MM.1S (cell line): ENCODE results near the gene ABTB2.

Experiments used
- DNase-seq: peaks from one replicate; pipeline ENCODE4 v3.0.0-alpha.2; 2015
- H2AFZ ChIP-seq: fragments of 300-600 bp; sonication (generic); 2 replicates; pipeline ENCODE4 v1.6.0; 2016; ENCODE audit warnings: antibody characterized with exemption, low read length
- H3F3A ChIP-seq: fragments of 300-600 bp; sonication (generic); 2 replicates; pipeline ENCODE4 v1.6.1; 2016; ENCODE audit warnings: mild to moderate bottlenecking, antibody characterized with exemption, low read length, moderate library complexity, mixed read lengths; ENCODE audit not compliant: insufficient read depth
- H3K27ac ChIP-seq: fragments of 300-600 bp; sonication (generic); 2 replicates; pipeline ENCODE4 v1.5.1; 2016; ENCODE audit warnings: mild to moderate bottlenecking, low read length
- H3K27me3 ChIP-seq: fragments of 300-600 bp; sonication (generic); replicated peaks from 2 replicates; pipeline ENCODE4 v1.6.0; 2016; ENCODE audit warnings: low read length; ENCODE audit not compliant: insufficient read depth
- H3K36me3 ChIP-seq: fragments of 300-600 bp; sonication (generic); replicated peaks from 2 replicates; pipeline ENCODE4 v1.6.1; 2016; ENCODE audit warnings: mild to moderate bottlenecking, low read length, mixed read lengths; ENCODE audit not compliant: insufficient read depth
- H3K4me1 ChIP-seq: fragments of 300-600 bp; sonication (generic); 2 replicates; pipeline ENCODE4 v1.6.1; 2016; ENCODE audit warnings: low read length, mixed read lengths
- H3K4me2 ChIP-seq: fragments of 300-600 bp; sonication (generic); 2 replicates; pipeline ENCODE4 v1.6.0; 2016; ENCODE audit warnings: low read depth, low read length
- H3K4me3 ChIP-seq: fragments of 300-600 bp; sonication (generic); 2 replicates; pipeline ENCODE4 v1.5.1; 2016; ENCODE audit warnings: low read length, mixed read lengths
- H3K79me2 ChIP-seq: fragments of 300-600 bp; sonication (generic); 2 replicates; pipeline ENCODE4 v1.6.1; 2016; ENCODE audit warnings: mixed run types, low read length, mixed read lengths
- H3K9ac ChIP-seq: fragments of 300-600 bp; sonication (generic); 2 replicates; pipeline ENCODE4 v1.6.1; 2016; ENCODE audit warnings: low read length, mixed read lengths
- H3K9me2 ChIP-seq: fragments of 300-600 bp; sonication (generic); replicated peaks from 2 replicates; pipeline ENCODE4 v1.6.1; 2016; ENCODE audit warnings: mild to moderate bottlenecking, low read length, mixed read lengths; ENCODE audit not compliant: insufficient read depth
- H3K9me3 ChIP-seq: fragments of 300-600 bp; sonication (generic); replicated peaks from 2 replicates; pipeline ENCODE4 v1.6.1; 2016; ENCODE audit warnings: mild to moderate bottlenecking, low read length, mixed read lengths; ENCODE audit not compliant: insufficient read depth
- H4K20me1 ChIP-seq: fragments of 300-600 bp; sonication (generic); 2 replicates; pipeline ENCODE4 v1.6.1; 2016; ENCODE audit warnings: mild to moderate bottlenecking, low read length, moderate library complexity, mixed read lengths; ENCODE audit not compliant: insufficient read depth
- CTCF ChIP-seq: fragments of 300-600 bp; sonication (generic); IDR thresholded peaks from 2 replicates; pipeline ENCODE4 v1.5.1; 2016; ENCODE audit warnings: antibody characterized with exemption, low read length, mixed read lengths
- EZH2 ChIP-seq: fragments of 300-600 bp; sonication (generic); optimal IDR thresholded peaks from 2 replicates; pipeline ENCODE3; 2017; ENCODE audit warnings: low read depth, mild to moderate bottlenecking, antibody characterized with exemption, low read length, mixed read lengths
- EZH2phosphoT487 ChIP-seq: fragments of 300-600 bp; sonication (generic); IDR thresholded peaks from 2 replicates; pipeline ENCODE4 v1.6.1; 2018; ENCODE audit warnings: antibody characterized with exemption, low read length

The ABTB2 gene

DNA sequence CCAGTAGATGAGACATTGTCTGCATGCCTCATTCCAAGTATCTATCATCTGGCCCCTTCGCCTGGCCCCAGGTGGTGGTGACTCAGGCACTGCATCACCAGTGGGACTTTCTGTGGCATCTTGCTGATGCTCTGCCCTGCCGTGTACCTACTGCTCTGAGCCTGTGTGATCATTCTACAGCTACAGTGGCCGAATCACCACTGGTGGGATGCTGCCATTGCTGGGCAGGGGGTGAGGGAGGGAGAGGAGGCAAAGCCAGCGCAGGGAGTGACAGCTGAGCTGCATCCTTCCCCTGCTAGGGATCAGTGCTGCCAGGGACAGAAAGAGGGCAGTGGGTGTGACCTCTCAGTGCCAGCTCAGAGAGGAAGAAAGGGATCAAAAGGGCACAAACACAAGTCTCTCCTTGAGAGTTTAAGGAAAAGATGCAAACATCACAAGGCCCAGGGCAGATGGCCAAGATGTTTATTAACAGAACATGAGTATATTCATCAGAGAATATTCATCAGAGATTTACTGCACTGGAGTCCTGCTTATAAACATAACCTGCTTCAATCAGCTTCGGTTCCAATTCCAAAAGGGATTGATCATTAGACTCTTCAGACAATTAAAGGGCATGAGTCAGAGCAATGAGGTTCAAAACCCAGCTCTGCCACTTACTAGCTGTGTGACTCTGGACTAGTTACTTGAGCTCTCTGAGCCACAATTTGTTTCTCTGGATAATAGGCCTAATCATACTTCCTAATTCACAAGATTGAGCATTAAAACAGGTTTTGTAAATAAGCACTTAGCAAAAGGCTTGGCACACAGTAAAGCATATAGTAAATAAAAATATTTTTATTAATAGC, 142.6 kb downstream of the ABTB2 start:
- Histone ChIP-seq H3K9me3 (no peaks in the 10 kb centered on the region), H4K20me1 (no peaks in the 10 kb centered on the region), H3F3A (no peaks in the 10 kb centered on the region), H3K4me2 (no peak overlapping the region), H3K4me1 (no peaks in the 10 kb centered on the region), H3K36me3 (no peaks in the 10 kb centered on the region), H3K79me2 (no peaks in the 10 kb centered on the region), H3K27ac (no peak overlapping the region), H3K27me3 (no peaks in the 10 kb centered on the region), H2AFZ (no peak overlapping the region), H3K9me2 (no peaks in the 10 kb centered on the region), H3K4me3 (no peak overlapping the region), H3K9ac (no peak overlapping the region)
- TF ChIP-seq EZH2phosphoT487 (no peak), CTCF (no peak), EZH2 (no peak)
- no peak for DNase-seq

DNA sequence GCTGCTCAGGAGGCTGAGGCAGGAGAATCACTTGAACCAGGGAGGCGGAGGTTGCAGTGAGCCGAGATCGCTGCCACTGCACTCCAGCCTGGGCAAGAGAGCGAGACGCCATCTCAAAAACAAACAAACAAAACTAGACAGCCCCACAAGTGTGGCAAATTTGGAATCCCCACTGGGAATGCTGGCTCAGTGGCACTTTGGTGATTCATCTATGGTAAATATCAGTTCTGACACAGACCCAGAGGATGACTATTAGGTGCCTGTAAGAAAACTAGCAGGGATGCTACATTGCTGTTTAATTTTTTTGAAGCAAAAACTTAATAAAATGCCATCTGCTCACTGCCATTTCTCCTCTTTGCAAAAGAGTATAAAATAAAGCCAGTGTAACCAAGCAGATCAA, 144.4 kb downstream of the ABTB2 start:
- H3K9me2 ChIP-seq, result no peaks in the 10 kb centered on the region
- H3K4me3 ChIP-seq, result no peak overlapping the region
- TF ChIP-seq EZH2, result no peak
- no peak for DNase-seq
- no peak overlapping the region for H3K27ac ChIP-seq
- H3K9ac ChIP-seq, result no peak overlapping the region
- no peaks in the 10 kb centered on the region for H3K4me1 ChIP-seq
- no peak overlapping the region for H2AFZ ChIP-seq
- H3K9me3 ChIP-seq, result no peaks in the 10 kb centered on the region
- no peaks in the 10 kb centered on the region for H3K27me3 ChIP-seq
- H4K20me1 ChIP-seq, result no peaks in the 10 kb centered on the region
- H3K4me2 ChIP-seq, result no peak overlapping the region
- H3K36me3 ChIP-seq, result no peaks in the 10 kb centered on the region
- no peaks in the 10 kb centered on the region for H3F3A ChIP-seq
- H3K79me2 ChIP-seq, result no peaks in the 10 kb centered on the region

DNA sequence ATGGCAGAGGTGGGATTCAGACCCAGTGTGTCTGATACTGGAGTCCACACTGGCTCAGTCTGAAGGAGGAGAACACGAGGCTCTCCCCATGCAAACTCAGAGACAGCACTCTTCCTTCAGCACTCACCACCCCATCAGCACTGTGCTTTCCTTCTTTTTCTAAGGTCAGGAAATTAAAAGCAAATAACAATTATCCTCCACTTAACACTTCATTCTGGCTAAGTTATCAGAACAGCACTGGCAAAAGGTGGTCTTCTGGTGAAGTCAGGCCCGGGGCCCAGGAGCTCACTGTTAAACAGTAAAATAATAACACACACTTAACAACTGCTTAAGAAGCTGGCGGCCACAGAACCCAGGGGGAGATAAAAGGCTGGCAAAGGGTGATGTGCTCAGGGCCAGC, 145.2 kb downstream of the ABTB2 start:
- no peaks in the 10 kb centered on the region for H3K9me3 ChIP-seq
- no peak overlapping the region for H3K27ac ChIP-seq
- no peaks in the 10 kb centered on the region for H3K79me2 ChIP-seq
- no peak for TF ChIP-seq EZH2
- no peak for TF ChIP-seq CTCF
- TF ChIP-seq EZH2phosphoT487, result no peak
- H3F3A ChIP-seq, result no peaks in the 10 kb centered on the region
- no peak for DNase-seq
- no peaks in the 10 kb centered on the region for H4K20me1 ChIP-seq
- no peaks in the 10 kb centered on the region for H3K9me2 ChIP-seq
- no peak overlapping the region for H2AFZ ChIP-seq
- H3K4me1 ChIP-seq, result no peaks in the 10 kb centered on the region
- H3K27me3 ChIP-seq, result no peaks in the 10 kb centered on the region
- no peak overlapping the region for H3K4me2 ChIP-seq
- no peak overlapping the region for H3K4me3 ChIP-seq
- no peaks in the 10 kb centered on the region for H3K36me3 ChIP-seq
- no peak overlapping the region for H3K9ac ChIP-seq

- Histone ChIP-seq H3K9ac (no peak overlapping the region), H3F3A (no peaks in the 10 kb centered on the region)
Observed at GRCh38 chr11:34209809-34210208, 148.0 kb downstream of the ABTB2 start.

More at GRCh38 chr11:34209809-34210208, 148.0 kb downstream of the ABTB2 start:
- TF ChIP-seq EZH2phosphoT487 (no peak), EZH2 (no peak), CTCF (no peak)
- H3K9me2 ChIP-seq, result no peaks in the 10 kb centered on the region
- H4K20me1 ChIP-seq, result no peaks in the 10 kb centered on the region
- no peak overlapping the region for H3K4me3 ChIP-seq
- no peak for DNase-seq
- H3K4me2 ChIP-seq, result no peak overlapping the region
- no peaks in the 10 kb centered on the region for H3K27me3 ChIP-seq
- no peaks in the 10 kb centered on the region for H3K79me2 ChIP-seq
- no peaks in the 10 kb centered on the region for H3K36me3 ChIP-seq
- no peaks in the 10 kb centered on the region for H3K9me3 ChIP-seq
- no peak overlapping the region for H2AFZ ChIP-seq
- H3K27ac ChIP-seq, result no peak overlapping the region
- H3K4me1 ChIP-seq, result no peaks in the 10 kb centered on the region
